Activated T-cell treated with anti-CD3 and anti-CD28 coated beads, Interleukin-2, amount 50 U/mL, for 1 hour (primary cell): Measurements from ENCODE around the gene WIF1.

ENCODE experiments used
- DNase-seq: peaks from one replicate; pipeline ENCODE4 v3.0.0-alpha.2; 2020

Gene WIF1

GRCh38 chr12:65121956-65122469 is 908 bp upstream of the WIF1 start:
- no peak for DNase-seq

GRCh38 chr12:65119063-65119462 is 2.0 kb downstream of the WIF1 start:
- no peak for DNase-seq

- DNase-seq = no peak
These were observed 7.5 kb downstream of the WIF1 start for GRCh38 chr12:65113621-65114035.

GRCh38 chr12:65106948-65107347 is 14.2 kb downstream of the WIF1 start:
- no peak for DNase-seq

GRCh38 chr12:65100140-65100539 is 21.0 kb downstream of the WIF1 start:
- DNase-seq = no peak

- no peak for DNase-seq
These were observed 21.9 kb downstream of the WIF1 start for GRCh38 chr12:65099182-65099581.

- no peak for DNase-seq
These were observed 22.7 kb downstream of the WIF1 start for GRCh38 chr12:65098364-65098763.

GRCh38 chr12:65094722-65095121 is 26.4 kb downstream of the WIF1 start:
- DNase-seq = no peak

- no peak for DNase-seq
These were observed 27.5 kb downstream of the WIF1 start for GRCh38 chr12:65093606-65094005.

GRCh38 chr12:65090461-65090860 is 30.6 kb downstream of the WIF1 start:
- no peak for DNase-seq

- no peak for DNase-seq
These were observed 34.9 kb downstream of the WIF1 start for GRCh38 chr12:65086236-65086635.

- DNase-seq = no peak
These were observed 36.5 kb downstream of the WIF1 start for GRCh38 chr12:65084579-65084978.

- DNase-seq = no peak
These were observed 37.5 kb downstream of the WIF1 start for GRCh38 chr12:65083581-65083980.

- no peak for DNase-seq
These were observed 38.7 kb downstream of the WIF1 start for GRCh38 chr12:65082406-65082805.

GRCh38 chr12:65081496-65081895 is 39.6 kb downstream of the WIF1 start:
- DNase-seq = no peak

- DNase-seq = no peak
These were observed 46.2 kb downstream of the WIF1 start for GRCh38 chr12:65074932-65075331.

- DNase-seq = no peak
These were observed 51.8 kb downstream of the WIF1 start for GRCh38 chr12:65069336-65069735.

- DNase-seq = no peak
These were observed 53.7 kb downstream of the WIF1 start for GRCh38 chr12:65067383-65067782.

GRCh38 chr12:65055859-65056258 is 65.2 kb downstream of the WIF1 start:
- no peak for DNase-seq

GRCh38 chr12:65051218-65051617 is 69.9 kb downstream of the WIF1 start:
- no peak for DNase-seq

GRCh38 chr12:65045269-65045668 is 75.8 kb downstream of the WIF1 start:
- DNase-seq = no peak

- DNase-seq = no peak
These were observed 81.8 kb downstream of the WIF1 start for GRCh38 chr12:65039301-65039700.

GRCh38 chr12:65025136-65025535 is 96.0 kb downstream of the WIF1 start:
- DNase-seq = no peak

GRCh38 chr12:65023485-65023884 is 97.6 kb downstream of the WIF1 start:
- DNase-seq = no peak

GRCh38 chr12:65022960-65023359 is 98.1 kb downstream of the WIF1 start:
- no peak for DNase-seq

- no peak for DNase-seq
These were observed 98.7 kb downstream of the WIF1 start for GRCh38 chr12:65022421-65022820.
